ENCODE results near the gene SYF2.

GRCh38 chr1:25220666-25221065 is 11.6 kb downstream of the SYF2 start:
- TF ChIP-seq CTCF (IDR thresholded peaks at IDR 0.05): no peak
- TF ChIP-seq POLR2A (IDR thresholded peaks at IDR 0.05): no peak
